Neutrophil (primary cell): Measurements from ENCODE around the gene GTPBP4.

Experiments
- H3K27ac ChIP-seq: fragments of 200-600 bp; sonication (generic); 2 replicates; pipeline ENCODE4 v1.5.1; 2016; ENCODE audit warnings: mild to moderate bottlenecking, moderate library complexity
- H3K27me3 ChIP-seq: fragments of 200-600 bp; sonication (generic); 2 replicates; pipeline ENCODE4 v1.6.0; 2016; ENCODE audit warnings: mild to moderate bottlenecking
- H3K36me3 ChIP-seq: fragments of 200-600 bp; sonication (generic); 2 replicates; pipeline ENCODE4 v1.5.1; 2017
- H3K4me1 ChIP-seq, 2 experiments: fragments of 200-600 bp in 1 of 2; sonication (generic) in 1 of 2; 1 replicate in 1 of 2; 2 replicates in 1 of 2; pipeline versions ENCODE4 v1.5.1 to v1.6.1; 2013 to 2016; ENCODE audit warnings: low read depth in 1 of 2, low read length in 1 of 2, mild to moderate bottlenecking in 1 of 2, moderate library complexity in 1 of 2; ENCODE audit not compliant: control insufficient read depth in 1 of 2, insufficient read depth in 1 of 2
- H3K4me3 ChIP-seq, 2 experiments: fragments of 200-600 bp in 1 of 2; sonication (generic) in 1 of 2; 1 replicate in 1 of 2; 2 replicates in 1 of 2; pipeline ENCODE4 v1.5.1; 2013 to 2016; ENCODE audit warnings: low read depth in 1 of 2, low read length in 1 of 2, mild to moderate bottlenecking in 1 of 2, moderate library complexity in 1 of 2
- H3K9me3 ChIP-seq: fragments of 200-600 bp; sonication (generic); 2 replicates; pipeline ENCODE4 v1.5.1; 2016
- TF ChIP-seq, protein P1 (sequence below): fragments of 200-600 bp; sonication (generic); IDR thresholded peaks from 2 replicates; pipeline ENCODE4 v1.5.1; 2016; ENCODE audit warnings: antibody characterized with exemption

The GTPBP4 gene

DNA sequence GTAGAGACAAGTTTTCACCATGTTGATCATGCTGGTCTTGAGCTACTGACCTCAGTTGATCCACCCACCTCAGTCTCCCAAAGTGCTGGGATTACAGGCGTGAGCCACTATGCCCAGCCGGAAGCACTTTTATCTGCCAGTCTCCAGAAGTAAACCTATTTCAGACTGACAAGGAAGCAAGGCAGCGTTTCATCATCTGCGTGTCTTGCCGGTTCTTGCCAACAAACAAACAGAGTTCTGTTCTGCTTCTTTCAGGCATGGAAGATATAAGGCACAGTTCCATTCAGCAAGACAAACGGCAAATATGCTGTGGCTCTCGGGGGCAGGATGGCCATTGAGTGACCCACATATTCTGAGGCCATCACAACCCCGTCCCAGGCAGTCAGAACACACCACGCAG, 41.2 kb upstream of the GTPBP4 start:
- Histone ChIP-seq H3K4me1 (peaks cover 29 to 34% of the 10 kb centered on the region in 2 experiments), H3K36me3 (no peaks in the 10 kb centered on the region), H3K27me3 (no peaks in the 10 kb centered on the region), H3K27ac (peak overlapping the region; percentile 73), H3K9me3 (no peaks in the 10 kb centered on the region), H3K4me3 (no peak overlapping the region)
- TF ChIP-seq, protein P1, sequence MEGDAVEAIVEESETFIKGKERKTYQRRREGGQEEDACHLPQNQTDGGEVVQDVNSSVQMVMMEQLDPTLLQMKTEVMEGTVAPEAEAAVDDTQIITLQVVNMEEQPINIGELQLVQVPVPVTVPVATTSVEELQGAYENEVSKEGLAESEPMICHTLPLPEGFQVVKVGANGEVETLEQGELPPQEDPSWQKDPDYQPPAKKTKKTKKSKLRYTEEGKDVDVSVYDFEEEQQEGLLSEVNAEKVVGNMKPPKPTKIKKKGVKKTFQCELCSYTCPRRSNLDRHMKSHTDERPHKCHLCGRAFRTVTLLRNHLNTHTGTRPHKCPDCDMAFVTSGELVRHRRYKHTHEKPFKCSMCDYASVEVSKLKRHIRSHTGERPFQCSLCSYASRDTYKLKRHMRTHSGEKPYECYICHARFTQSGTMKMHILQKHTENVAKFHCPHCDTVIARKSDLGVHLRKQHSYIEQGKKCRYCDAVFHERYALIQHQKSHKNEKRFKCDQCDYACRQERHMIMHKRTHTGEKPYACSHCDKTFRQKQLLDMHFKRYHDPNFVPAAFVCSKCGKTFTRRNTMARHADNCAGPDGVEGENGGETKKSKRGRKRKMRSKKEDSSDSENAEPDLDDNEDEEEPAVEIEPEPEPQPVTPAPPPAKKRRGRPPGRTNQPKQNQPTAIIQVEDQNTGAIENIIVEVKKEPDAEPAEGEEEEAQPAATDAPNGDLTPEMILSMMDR: no peak

DNA sequence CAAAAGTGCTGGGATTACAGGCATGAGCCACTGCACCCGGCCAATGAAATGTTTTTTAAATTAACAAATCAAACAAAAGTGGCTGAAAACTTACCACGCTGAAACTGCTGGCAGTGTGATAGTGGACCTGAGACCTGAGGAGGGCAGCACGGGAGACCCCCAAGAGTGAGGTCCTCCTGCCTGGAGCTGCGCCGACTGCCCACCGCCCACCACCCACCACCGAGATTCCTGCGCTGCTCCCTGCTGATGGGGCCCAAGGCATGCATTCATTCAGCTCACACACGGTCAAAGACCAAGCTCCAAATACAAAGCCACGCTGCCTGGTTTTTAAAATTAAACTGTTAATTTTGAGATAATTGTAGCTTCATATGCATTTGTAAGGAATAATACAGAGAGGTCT, 40.4 kb upstream of the GTPBP4 start:
- H3K27me3 ChIP-seq: no peaks in the 10 kb centered on the region

DNA sequence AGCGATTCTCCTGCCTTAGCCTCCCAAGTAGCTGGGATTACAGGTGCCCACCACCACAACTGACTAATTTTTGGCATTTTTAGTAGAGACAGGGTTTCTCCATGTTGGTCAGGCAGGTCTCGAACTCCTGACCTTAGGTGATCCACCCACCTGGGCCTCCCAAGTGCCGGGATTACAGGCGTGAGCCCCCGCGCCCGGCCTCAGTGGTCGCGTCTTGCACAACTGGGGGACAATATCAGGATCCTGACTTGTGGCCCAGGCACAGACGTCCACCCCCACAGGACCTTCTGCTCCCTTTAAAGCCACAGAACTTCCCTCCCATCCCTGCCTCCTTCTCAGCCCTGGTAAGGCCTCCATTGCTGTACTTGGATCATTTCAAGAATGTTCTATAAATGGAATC, 39.9 kb upstream of the GTPBP4 start:
- no peak overlapping the region for H3K4me3 ChIP-seq
- H3K27ac ChIP-seq: no peak overlapping the region
- no peaks in the 10 kb centered on the region for H3K36me3 ChIP-seq
- H3K4me1 ChIP-seq: peaks cover 29 to 34% of the 10 kb centered on the region in 2 experiments
- H3K9me3 ChIP-seq: no peaks in the 10 kb centered on the region
- TF ChIP-seq, protein P1: no peak
- no peaks in the 10 kb centered on the region for H3K27me3 ChIP-seq

More for the DNA sequence above, 40.4 kb upstream of the GTPBP4 start:
- Histone ChIP-seq H3K27ac (peak overlapping the region; percentile 73), H3K4me3 (no peak overlapping the region), H3K36me3 (no peaks in the 10 kb centered on the region), H3K9me3 (no peaks in the 10 kb centered on the region), H3K4me1 (peaks cover 29 to 34% of the 10 kb centered on the region in 2 experiments)
- TF ChIP-seq, protein P1: no peak

DNA sequence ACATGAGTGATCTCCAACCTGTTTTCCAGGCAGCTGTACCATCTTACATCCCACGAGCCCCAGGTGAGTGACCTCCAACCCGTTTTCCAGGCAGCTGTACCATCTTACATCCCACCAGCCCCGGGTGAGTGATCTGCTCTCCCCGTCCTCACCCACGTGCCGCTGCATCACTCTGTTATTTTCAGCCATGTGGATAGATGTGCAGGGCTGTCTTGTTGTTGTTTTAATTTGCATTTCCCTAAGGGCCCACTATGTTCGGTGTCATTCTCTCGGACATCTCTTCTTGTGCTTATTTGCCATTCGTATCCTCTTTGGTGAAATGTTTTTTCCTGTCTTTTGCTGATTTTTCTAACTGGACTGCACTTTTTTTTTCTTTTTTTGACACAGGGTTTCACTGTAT, 38.8 kb upstream of the GTPBP4 start:
- Histone ChIP-seq H3K36me3 (no peaks in the 10 kb centered on the region), H3K27me3 (no peaks in the 10 kb centered on the region), H3K4me1 (peaks cover 22 to 28% of the 10 kb centered on the region in 2 experiments), H3K9me3 (no peaks in the 10 kb centered on the region), H3K27ac (no peak overlapping the region), H3K4me3 (no peak overlapping the region)
- TF ChIP-seq, protein P1: no peak

DNA sequence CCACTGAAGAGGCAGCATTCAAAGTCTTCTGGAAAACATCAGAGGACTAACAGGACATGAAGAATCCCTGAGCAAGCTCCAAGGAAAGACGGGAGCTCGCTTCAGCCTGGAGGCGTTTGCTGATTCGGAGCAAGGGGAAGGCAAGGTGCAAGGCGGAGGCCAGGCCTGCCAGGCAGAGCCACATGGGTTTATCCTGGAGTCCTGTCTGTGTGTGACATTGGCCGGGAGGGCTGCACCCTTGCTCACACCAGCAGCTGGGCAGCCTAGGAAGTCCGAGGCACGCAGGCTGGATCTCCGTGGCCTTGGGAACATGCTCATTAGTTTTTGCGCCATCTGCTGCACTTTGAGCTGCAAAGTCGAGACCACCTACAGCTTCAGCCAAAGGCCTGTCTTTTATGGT, 34.4 kb upstream of the GTPBP4 start:
- Histone ChIP-seq H3K4me1 (no peaks in the 10 kb centered on the region), H3K27ac (no peak overlapping the region), H3K9me3 (no peaks in the 10 kb centered on the region), H3K36me3 (no peaks in the 10 kb centered on the region), H3K27me3 (no peaks in the 10 kb centered on the region), H3K4me3 (no peak overlapping the region)
- TF ChIP-seq, protein P1: no peak

DNA sequence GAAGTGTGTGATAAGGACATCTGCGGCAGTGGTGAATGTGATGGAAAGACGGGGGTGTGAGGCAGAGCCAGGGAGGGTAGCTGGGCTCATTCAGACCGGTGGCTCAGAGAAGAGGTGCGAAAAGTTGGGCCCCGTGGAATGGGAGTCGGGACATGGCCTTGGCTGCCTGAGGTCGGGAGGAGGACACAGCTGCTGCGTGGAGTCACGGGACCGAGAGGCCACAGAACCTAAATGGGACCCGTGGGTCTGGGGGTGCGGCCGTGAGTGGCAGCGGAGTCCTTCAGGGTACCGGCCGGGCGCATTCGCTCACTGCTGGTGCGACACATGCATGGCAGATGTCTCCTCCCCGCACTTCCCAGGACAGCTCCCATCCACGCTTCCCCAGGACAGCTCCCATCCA, 33.8 kb upstream of the GTPBP4 start:
- Histone ChIP-seq H3K27ac (no peak overlapping the region), H3K36me3 (no peaks in the 10 kb centered on the region), H3K27me3 (no peaks in the 10 kb centered on the region), H3K4me3 (no peak overlapping the region), H3K4me1 (no peaks in the 10 kb centered on the region), H3K9me3 (no peaks in the 10 kb centered on the region)
- TF ChIP-seq, protein P1: no peak
